ENCODE data around the gene FZD8. TPM values are rescaled to one million over a fixed set of nuclear protein-coding genes. Genes with fewer than 3 reads are reported as not detected.
"Not testable (repeated sequence)": the region's sequence is repeated elsewhere in the genome, so short reads cannot be mapped to it uniquely, and the experiment has no call there.

Gene FZD8
- total and polyA plus RNA-seq, 2 of the 4 experiments (the other 2 are of a cell fraction) = 3.6 to 3.9 TPM

- ATAC-seq (ENCODE audit: low read depth); H3K23ac ChIP-seq (ENCODE audit: low read depth, low read length); H2AFZ ChIP-seq (replicated peaks; ENCODE audit: low read length, poor library complexity); H3K9me1 ChIP-seq (ENCODE audit: insufficient read depth, low read length); H3K18ac ChIP-seq (ENCODE audit: low read depth, low read length); H3K27ac ChIP-seq (ENCODE audit: insufficient read depth, low read length); H3K9me3 ChIP-seq (ENCODE audit: control insufficient read depth, insufficient read depth, low read length); H3K14ac ChIP-seq (replicated peaks; ENCODE audit: low read depth, low read length); dilution Hi-C loops (cut with HindIII; ENCODE audit: low sequenced_read_pairs, unreplicated experiment); H3K4me3 ChIP-seq (ENCODE audit: insufficient read depth, low read depth, low read length); H4K20me1 ChIP-seq (ENCODE audit: insufficient read depth, low read length); H2BK15ac ChIP-seq (ENCODE audit: low read depth, low read length); H3K36me3 ChIP-seq (ENCODE audit: control insufficient read depth, insufficient read depth, low read length); POLR2A ChIA-PET (ENCODE audit: unreplicated experiment); H2BK120ac ChIP-seq (ENCODE audit: low read depth, low read length); H2AK9ac ChIP-seq (replicated peaks; ENCODE audit: low read depth, low read length, poor library complexity); H3K4ac ChIP-seq (ENCODE audit: low read depth, low read length); H3K56ac ChIP-seq (ENCODE audit: extremely low read depth, insufficient read depth, low read length); CTCF ChIA-PET; H3K4me2 ChIP-seq (ENCODE audit: low read depth, low read length); intact Hi-C loops (cut with micrococcal nuclease); H4K5ac ChIP-seq (ENCODE audit: low read depth, low read length); H4K8ac ChIP-seq (ENCODE audit: low read depth in 2 of 2, low read length in 2 of 2); in situ Hi-C loops (cut with MboI; ENCODE audit: low sequenced_read_pairs); H3K9ac ChIP-seq (ENCODE audit: low read depth, low read length); H2AK5ac ChIP-seq (ENCODE audit: low read depth, low read length); H3K4me1 ChIP-seq (ENCODE audit: control insufficient read depth, insufficient read depth, low read length); DNase-seq; BruUV-seq (replicated peaks); H3K79me1 ChIP-seq (ENCODE audit: low read depth in 1 of 2, low read length in 2 of 2); H4K91ac ChIP-seq (ENCODE audit: insufficient read depth, low read depth, low read length); H2BK5ac ChIP-seq (ENCODE audit: low read depth, low read length, poor library complexity, severe bottlenecking); H2BK20ac ChIP-seq (ENCODE audit: low read depth, low read length): not testable (repeated sequence)
- peaks cover 16% of the 10 kb centered on the region for H3K27me3 ChIP-seq (ENCODE audit: control insufficient read depth, insufficient read depth, low read length)
- WGBS, 2 experiments (ENCODE audit: extremely low coverage in 2 of 2, insufficient read length in 1 of 2) = no CpG with 5 or more reads among the region's 4 CpGs
These were observed 43.8 kb upstream of the FZD8 start for GRCh38 chr10:35685858-35686257.
